Fibroblast of lung (primary cell): ENCODE data around the gene BTRC.

Source experiments
- EZH2 ChIP-seq: IDR thresholded peaks from 2 replicates; pipeline ENCODE4 v1.5.1; 2012; ENCODE audit warnings: low read length, control low read depth, mild to moderate bottlenecking; ENCODE audit errors: missing control alignments
- TF ChIP-seq, protein P1 (sequence below), 2 donors: IDR thresholded peaks in 1 of 2; conservative IDR thresholded peaks in 1 of 2; 1 replicate in 1 of 2; 2 replicates in 1 of 2; pipeline ENCODE4 v1.5.1; 2011 to 2012; ENCODE audit warnings: low read length in 2 of 2, control low read depth in 1 of 2, inconsistent platforms in 1 of 2, low read depth in 1 of 2, mild to moderate bottlenecking in 1 of 2

DNA sequence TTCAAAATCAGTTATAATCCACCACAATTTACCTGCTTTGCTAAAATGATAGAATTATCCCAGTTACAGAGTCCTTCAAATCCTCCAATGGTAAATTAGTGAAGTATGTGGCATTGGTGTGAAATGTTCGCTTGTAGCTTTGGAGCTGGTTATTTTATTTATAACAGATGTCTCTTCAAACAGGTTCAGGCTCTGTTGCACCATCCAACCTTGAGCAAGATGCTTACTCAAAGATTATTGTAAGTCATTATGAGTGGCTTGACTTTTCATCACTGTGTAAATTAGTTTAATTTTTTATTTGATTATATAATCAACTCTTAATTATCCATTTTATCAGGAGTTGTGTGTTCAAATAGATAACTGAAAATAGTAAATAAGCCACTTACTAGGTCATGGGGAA lies 99.4 kb downstream of the BTRC start:
- TF ChIP-seq, protein P1, sequence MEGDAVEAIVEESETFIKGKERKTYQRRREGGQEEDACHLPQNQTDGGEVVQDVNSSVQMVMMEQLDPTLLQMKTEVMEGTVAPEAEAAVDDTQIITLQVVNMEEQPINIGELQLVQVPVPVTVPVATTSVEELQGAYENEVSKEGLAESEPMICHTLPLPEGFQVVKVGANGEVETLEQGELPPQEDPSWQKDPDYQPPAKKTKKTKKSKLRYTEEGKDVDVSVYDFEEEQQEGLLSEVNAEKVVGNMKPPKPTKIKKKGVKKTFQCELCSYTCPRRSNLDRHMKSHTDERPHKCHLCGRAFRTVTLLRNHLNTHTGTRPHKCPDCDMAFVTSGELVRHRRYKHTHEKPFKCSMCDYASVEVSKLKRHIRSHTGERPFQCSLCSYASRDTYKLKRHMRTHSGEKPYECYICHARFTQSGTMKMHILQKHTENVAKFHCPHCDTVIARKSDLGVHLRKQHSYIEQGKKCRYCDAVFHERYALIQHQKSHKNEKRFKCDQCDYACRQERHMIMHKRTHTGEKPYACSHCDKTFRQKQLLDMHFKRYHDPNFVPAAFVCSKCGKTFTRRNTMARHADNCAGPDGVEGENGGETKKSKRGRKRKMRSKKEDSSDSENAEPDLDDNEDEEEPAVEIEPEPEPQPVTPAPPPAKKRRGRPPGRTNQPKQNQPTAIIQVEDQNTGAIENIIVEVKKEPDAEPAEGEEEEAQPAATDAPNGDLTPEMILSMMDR (conservative IDR thresholded peaks at IDR 0.05 in 1 of 2, IDR thresholded peaks at IDR 0.05 in 1 of 2; ENCODE audit: low read depth in 1 of 2, low read length in 2 of 2), result no peak
- no peak for TF ChIP-seq EZH2
